ENCODE data around the gene TECTA.
"Not testable (repeated sequence)": the region's sequence is repeated elsewhere in the genome, so short reads cannot be mapped to it uniquely, and the experiment has no call there.

Gene TECTA

DNA sequence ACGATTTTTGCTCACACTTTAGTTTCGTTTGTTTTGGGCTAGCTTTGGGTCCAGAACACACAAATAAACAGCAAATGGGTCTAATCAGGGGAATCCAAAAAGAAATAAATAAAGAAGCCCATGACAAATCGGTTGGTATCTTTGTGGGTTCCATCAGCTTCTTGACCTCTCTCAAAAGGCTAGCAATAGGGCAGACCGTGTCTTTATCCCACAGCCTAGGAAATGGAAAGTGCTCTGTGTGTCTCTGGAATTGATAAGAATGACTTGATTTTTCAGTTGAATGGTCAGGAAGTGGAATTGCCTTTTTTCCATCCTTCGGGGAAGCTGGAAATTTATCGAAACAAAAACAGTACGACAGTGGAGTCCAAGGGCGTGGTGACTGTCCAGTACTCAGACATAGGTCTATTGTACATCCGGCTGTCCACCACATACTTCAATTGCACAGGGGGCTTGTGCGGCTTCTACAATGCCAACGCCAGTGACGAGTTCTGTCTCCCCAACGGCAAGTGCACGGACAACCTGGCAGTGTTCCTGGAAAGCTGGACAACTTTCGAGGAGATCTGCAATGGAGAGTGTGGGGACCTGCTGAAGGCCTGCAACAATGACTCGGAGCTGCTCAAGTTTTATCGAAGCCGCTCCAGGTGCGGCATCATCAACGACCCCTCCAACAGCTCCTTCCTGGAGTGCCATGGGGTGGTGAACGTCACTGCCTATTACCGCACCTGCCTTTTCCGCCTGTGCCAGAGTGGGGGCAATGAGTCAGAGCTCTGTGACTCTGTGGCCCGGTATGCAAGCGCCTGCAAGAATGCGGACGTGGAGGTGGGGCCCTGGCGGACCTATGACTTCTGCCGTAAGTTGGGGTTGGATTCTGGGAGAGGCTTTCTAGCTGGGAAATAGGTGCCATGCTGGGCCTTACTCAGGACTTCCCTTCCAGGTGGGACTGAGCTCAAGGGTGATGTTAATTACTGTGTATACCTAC lies 28.6 kb downstream of the TECTA start:
- no peak for DNase-seq

DNA sequence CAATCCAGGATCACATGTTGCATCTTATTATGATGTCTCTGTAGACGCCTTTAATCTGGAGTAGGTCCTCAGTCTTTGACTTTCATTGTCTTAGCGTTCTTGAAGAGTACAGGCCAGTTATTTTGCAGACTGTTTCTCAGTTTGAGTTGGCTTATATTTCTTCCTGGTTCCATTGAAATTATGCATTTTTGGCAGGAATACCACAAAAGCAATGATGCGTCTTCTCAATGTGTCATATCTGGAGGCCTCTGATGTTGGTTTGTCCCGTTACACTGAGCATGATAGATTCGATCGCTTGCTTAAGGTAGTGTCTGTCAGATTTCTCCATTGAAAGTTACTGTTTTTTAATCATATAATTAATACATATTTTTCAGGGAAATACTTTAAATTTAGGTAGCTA lies 30.6 kb downstream of the TECTA start:
- no peak for DNase-seq

DNA sequence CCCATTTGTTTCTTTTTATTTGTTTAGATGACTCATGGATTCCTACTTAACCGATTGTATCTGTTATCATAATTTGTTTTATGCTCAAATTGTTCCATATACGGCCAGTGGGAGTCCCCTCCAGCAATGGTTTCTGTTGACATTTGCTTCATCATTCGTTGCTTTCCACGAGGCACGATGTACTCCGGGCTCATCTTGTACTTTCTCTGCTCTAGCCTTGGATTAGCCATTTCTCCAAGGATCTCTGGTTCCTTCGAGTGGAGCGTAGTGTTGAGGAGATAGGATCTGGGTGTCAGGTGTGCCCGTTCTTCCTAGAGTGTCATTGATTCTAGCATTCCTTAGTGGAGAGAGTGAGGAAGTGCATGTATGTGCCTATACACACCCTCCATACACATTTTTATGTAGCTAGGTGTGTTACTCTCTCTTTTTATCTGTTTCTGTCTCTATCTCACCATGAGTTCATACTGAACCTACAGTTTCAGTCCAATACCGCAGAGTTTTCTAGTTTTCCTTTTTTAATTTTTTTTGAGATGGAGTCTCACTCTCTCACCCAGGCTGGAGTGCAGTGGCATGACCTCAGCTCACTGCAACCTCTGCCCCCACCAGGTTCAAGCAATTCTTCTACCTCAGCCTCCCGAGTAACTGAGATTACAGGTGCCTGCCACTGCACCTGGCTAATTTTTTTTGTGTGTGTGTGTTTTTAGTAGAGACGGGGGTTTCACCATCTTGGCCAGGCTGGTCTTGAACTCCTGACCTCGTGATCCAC lies 31.4 kb downstream of the TECTA start:
- DNase-seq, result no peak

DNA sequence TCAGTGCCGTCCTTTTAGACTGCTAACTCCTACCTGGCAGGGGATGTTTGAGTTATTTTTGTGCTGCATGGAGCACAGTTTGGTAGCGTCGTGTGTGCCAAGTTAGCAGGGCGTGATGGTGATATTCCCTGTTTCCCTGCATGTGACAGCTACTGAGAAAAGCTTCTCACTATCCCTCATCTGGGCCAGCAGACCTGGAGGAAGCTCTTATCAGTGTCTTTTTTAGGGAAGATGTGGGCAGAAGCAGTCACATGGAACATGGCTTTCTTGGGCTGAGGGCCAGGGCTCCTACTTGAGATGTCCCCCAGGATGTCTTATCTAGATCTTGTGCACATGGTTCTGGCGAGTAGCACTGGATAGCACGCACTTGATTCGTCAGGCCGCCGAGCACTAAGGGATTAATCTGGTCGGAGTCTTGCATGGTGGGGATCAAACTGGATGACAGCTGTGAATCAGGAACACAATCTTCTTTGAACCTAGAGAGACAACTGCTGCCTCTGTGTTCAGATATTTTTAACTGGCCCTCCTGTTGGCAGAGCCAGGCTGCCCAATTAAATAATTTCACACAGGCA lies 33.8 kb downstream of the TECTA start:
- DNase-seq, result no peak

DNA sequence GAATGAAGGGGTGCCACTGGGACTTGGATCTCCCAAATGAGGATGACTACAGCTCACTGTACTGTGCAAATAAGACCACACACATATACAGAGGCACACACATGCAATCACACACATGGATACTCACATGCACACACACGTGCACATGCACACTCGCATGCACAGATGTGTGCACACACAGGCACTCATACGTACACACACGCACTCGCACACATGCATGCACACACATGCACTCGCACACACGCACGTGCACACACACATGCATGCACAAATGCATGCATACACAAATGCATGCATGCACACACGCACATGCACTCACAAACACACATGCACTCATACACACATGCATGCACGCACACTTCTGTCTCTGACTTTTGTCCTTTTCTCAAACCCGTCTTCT lies 36.0 kb downstream of the TECTA start:
- DNase-seq, result no peak

DNA sequence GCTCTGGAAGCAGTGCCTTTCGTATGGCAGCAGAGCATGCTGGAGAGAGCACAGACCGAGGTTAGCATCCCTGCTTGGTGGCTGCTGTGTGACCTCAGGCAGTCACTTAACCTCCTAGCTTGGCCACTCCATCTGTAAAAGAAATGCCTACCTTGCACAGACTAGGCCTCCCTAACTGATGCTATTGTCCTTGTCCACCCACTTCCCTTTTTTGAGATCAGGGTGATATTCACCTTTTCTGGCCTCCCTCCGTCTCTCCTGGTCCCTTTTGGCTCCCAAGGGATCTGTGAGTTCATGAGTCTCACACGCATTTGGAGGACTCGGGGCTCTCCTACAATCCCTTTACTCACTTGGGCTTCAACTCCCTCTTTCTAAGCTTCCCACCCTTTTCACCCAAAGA lies 37.2 kb downstream of the TECTA start:
- no peak for DNase-seq

DNA sequence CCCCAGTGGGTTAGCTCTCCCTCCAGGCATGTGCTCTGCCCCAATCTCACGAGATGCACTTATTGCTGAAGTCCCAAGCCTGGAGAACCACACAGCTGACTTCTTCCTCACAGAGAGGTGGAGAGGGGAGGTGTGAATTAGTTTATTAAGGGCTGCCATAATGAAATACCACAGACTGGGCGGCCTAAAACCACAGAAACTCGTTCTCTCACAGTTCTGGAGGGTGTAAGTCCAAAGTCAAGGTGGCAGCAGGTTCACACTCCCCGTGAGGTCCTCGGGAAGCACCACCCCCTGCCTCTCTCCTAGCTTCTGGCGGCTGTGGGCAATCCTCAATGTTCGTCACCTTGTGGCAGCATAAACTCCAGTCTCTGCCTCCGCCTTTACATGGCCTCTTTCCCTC lies 39.3 kb downstream of the TECTA start:
- DNase-seq, result no peak

DNA sequence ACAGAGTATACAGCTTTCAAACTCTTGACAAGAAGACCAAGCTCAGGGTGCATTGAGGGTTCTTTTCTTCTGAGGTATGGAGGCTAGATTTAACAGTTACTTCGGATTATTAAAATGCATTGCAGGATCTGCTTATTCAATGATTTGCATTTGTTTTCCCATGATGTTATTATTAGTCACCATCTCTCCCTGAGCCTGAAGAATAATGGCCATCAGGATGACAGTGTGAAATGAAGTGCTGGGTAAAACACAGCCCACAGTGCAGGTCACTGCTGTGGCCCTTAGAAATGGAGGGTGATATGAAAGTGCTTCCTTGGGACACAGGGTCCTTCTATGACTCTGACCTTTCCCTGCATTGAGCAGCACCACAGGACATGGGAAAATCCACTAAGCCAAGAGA lies 40.0 kb downstream of the TECTA start:
- DNase-seq, result no peak

DNA sequence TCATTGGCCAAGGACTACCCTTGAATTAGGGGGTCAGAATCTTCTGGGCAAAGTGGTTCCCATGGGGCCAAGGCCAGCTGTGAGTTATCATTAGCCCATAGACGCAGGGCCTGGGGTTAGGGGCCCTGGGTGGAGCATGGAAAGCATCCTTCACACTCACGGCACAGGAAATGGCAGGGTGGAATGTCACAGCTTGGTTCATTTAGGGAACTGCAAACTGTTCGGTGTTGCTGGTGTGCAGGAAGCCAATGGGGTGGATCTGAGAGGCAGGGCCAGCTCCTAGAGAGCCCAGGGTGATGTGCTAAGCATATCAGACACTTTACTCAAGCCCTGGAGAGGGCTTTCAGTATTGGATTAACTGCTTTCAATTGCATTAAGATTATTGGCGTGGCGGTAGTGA lies 42.9 kb downstream of the TECTA start:
- no peak for DNase-seq

DNA sequence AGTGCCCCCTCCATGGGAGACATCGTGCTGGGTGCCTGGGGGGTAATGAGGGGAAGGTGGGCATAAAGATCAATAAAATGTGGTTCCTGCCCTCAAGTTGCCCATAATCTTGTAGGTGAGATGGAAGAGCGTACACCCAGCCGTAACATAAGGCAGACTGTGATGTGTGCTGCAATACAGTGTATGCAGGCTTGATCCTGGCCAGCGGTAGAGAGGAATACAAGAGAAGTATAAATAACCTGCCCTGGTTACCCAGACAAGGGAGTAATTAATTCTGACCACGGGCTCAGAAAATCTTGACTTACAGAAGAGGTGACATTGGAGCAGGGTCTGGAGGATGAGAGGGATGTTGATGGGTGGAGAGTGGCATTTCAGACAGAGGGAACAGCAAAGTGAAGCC lies 43.7 kb downstream of the TECTA start:
- DNase-seq, result no peak

DNA sequence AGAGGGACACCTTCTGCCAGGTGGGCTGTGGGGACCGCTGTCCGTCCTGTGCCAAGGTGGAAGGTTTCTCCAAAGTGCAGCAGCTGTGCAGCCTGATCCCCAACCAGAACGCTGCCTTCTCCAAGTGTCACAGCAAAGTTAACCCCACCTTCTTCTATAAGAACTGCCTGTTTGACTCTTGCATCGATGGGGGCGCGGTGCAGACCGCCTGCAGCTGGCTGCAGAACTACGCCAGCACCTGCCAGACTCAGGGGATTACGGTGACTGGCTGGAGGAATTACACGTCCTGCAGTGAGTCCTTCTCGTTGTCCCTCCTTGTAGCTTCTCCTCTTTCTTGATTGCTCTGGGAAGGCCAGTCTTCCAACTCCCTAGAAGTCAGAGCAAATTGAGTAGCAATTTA lies 44.8 kb downstream of the TECTA start:
- DNase-seq, result no peak

DNA sequence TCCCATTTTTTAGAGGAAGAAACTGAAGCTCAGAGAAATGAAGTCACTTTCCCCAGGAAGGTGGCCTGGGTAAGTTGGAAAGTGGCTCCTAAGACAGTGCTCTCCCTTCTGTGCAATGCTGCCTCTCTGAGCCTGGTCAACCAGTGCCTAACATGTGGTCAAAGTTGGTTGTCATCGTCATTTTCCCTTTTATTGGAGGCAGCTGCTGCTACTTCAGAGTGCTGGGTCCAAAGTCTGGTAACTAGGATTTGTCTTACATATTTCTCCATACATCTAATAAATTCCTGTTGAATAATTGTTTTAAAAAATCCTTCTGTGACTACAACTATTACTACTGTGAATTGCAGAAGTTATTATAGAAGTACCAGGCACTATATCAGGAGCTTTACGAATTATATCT lies 48.1 kb downstream of the TECTA start:
- DNase-seq, result no peak

DNA sequence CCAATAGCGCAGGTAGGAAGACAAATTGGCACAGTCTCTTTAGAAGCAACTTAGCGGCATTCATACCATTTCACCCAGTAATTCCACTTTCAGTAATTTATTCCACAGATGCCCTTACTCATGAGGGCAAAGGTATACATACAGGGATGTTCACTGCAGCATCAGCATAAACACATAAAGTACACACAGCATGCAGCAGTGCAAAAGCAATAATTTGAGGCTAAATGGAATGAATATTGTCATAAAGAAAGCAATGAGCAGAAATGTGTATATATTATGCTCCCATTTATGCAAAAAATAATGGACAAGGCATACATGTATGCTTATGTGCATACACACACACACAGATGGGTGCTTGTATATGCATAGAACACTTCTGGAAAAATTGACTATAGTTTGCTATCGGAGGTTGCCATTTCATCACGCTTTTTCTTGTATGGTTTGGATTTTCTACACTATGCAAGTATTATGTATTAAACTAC lies 50.2 kb downstream of the TECTA start:
- DNase-seq, result no peak

DNA sequence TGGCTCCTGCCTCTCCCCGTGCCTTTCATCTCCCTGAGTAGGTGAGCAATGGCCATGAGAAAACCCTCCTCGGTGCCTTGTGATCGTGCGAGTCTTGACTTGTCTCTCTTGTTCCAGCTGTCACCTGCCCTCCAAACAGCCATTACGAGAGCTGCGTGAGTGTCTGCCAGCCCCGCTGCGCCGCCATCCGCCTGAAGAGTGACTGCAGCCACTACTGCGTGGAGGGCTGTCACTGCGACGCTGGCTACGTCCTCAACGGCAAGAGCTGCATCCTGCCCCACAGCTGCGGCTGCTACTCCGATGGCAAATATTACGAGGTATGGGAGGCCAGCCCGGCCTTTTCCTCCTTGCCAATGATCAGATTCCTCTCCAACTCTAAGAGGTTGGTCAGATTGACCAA lies 51.7 kb downstream of the TECTA start:
- no peak for DNase-seq

DNA sequence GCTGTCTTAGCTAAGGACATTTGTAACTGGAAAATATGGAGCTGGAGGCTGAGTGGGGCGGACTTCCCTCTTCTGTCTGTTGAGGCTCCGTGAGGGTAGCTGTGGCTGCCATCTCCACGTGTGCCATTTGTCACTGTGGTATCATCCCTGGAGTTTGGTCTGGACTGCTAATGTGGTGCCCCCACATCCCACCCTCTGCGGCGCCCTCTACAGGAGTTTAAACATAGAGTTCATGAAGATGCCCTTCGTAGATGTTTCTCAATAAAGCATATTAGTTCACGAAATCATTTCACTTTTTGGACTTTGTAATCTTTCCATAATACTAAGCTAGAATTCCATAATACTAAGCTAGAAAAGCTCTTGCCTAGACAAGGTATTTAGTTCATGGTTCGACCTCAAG lies 52.4 kb downstream of the TECTA start:
- DNase-seq, result no peak

DNA sequence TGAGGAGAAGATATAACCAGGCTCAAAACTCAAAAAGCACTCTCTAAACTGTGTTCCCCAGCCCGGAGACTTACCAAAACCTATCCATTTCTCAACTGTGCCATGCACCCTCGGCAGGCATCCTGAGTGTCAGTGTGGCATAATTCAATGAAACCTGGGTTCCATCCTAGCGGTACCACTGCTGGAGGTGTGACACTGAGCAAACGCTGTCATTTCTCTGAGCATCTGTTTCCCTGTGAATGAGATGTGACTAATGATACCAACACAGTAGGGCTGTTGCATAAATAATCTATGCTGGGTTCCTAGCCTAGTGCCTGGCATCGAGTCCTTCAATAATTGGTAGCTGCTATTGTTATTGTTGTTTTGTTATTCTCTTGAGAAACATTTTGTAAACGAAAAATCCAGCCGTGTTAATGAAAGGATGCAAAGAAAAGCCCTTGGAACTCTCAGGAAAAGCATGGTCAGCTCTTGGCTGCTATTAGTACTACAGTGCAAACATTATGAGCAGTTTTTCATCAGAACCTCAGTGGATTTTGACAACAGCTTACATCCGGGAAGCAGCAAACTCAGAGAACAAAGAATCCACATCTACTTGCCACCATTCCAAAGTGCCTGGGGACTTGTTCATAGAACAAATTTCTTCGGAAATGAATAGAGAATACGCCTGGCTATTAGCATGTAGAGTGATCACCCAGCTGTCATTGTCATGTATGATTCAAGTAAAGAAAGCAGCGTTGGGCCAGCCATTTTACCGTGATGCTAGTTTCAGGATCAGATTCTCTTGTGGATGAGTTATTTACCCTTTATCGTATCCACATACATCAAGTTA lies 53.7 kb downstream of the TECTA start:
- no peak for DNase-seq

DNA sequence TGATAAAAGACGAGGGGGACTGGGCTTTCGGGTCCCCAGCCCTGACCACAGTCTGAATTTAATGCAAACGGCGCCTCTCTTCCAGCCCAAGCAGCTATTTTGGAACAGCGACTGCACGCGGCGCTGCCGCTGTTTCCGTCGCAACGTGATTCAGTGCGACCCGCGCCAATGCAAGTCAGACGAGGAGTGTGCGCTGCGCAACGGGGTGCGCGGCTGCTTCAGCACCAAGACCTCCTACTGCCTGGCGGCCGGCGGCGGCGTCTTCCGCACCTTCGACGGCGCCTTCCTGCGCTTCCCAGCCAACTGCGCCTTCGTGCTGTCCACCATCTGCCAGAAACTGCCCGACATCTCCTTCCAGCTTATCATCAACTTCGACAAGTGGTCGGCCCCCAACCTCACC lies 56.7 kb downstream of the TECTA start:
- DNase-seq, result no peak

DNA sequence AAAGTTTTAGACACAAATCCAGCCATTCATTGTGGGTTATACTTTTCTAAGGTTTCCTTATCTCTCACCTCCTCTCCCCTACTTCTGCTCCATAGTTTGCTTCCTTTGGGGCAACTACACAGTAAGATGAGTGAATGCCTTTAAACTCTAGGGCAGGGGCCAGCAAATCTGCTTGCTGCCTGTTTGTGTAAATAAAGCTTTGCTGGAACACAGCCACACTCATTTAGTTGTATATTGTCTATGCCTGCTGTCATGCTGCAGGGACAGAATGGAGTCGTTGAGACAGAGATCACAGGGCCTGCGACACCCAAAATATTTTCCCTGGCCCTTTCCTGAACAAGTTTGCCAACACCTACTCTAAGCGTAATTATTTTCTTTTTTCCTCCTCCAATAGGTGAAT lies 58.7 kb downstream of the TECTA start:
- DNase-seq, result no peak

DNA sequence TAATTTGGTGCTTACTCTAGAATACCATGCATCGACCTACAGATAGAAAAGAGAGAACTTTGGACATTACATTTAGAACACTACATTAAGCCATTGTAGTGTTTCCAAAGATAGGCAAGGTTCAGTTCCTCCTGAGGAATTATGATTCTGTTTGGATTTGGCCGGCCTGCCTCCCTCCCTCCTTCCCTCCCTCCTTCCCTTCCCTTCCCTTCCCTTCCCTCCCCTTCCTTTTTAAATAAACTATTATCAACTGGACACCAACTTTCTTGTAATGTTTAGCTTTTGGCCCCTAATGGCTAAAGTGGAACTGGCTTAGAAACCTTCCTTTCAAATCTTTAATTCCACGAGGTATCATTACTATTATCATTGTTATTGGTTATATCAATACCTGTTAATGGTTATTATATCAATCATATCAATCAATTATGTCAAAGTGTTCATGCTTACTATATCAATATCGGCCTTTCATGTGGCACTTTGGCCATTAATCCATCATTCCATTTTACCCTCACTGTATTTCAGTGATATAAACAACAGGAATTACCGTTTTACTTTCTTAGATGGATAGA lies 60.4 kb downstream of the TECTA start:
- DNase-seq, result no peak

DNA sequence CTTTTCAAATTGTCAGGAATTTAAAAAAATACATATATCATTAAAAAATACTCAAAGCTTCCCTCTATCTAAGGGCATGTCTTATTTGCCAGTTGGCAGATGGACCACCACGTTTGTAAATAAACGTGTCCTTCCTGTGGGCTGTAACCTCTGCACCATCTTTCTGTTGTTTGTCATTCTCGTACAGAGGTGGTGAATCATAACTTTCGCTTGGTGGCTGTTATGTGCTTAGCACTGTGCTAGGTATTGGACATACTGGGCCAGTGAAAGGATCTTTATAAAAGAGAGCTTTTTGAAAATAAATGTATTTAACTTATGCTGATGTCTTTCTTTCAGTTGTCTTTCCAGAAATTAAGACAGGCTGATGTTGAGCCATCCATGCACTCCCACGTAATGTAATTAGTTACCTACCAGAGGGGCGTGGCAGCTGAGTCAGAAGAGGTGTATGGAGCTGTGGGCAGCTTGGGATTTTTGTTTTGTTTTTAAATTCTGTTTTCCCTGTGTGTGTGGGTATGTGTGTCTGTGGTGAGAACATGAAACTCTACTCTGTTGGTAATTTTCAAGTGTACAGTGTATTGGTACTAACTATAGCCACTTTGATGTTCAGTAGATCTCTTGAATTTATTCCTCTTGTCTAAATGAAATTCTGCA lies 62.7 kb downstream of the TECTA start:
- no peak for DNase-seq

DNA sequence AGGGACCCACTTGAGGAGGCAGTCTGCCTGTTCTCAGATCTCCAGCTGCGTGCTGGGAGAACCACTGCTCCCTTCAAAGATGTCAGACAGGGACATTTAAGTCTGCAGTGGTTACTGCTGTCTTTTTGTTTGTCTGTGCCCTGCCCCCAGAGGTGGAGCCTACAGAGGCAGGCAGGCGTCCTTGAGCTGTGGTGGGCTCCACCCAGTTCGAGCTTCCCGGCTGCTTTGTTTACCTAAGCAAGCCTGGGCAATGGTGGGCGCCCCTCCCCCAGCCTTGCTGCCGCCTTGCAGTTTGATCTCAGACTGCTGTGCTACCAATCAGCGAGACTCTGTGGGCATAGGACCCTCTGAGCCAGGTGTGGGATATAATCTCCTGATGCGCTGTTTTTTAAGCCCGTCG lies 76.6 kb downstream of the TECTA start:
- not testable (repeated sequence) for DNase-seq

DNA sequence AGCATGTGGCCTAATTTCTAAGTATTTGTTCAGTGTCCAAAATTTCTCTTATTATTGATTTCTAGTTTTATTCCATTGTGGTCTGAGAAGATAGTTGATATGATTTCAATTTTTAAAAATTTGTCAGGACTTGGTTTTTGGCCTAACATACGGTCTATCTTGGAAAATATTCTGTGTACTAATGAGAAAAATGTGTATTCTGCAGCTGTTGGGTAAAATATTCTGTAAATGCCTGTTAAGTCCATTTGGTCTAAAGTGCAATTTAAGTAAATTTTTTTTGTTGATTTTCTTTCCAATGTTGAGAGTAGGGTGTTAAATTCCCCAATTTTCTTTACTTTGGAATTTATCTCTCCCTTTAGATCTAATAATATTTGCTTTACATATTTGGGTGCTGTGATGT lies 78.3 kb downstream of the TECTA start:
- no peak for DNase-seq

Measured in activated effector memory CD4-positive, alpha-beta T cell treated with anti-CD3 and anti-CD28 coated beads, Interleukin-2, amount 50 U/mL, for 16 hours (primary cell).